Caco-2 (cell line): Measurements from ENCODE around the gene MAVS. TPM values are rescaled to one million over a fixed set of nuclear protein-coding genes. Genes with fewer than 3 reads are reported as not detected.

Source experiments
- BruUV-seq: library from RNA; stranded (reverse); fragments of 400-500 nt; replicated peaks from 2 replicates; lab custom pipeline; 2021; lab: Mats Ljungman, UMichigan
- CTCF ChIA-PET: fragments of 300-600 bp; sonication (Branson Sonifier 250); formaldehyde crosslinking; loops from one replicate; lab custom pipeline; 2022; ENCODE audit warnings: antibody characterized with exemption; lab: Charles Lee
- POLR2A ChIA-PET: fragments of 300-600 bp; sonication (Branson Sonifier 250); formaldehyde crosslinking; loops from one replicate; lab custom pipeline; 2022; ENCODE audit warnings: antibody characterized with exemption; lab: Charles Lee
- DNase-seq, 2 experiments: peaks; one replicate each; pipeline versions ENCODE4 v3.0.0 to v3.0.0-alpha.2; 2020 to 2022
- H3K27me3 ChIP-seq: replicated peaks from 2 replicates; pipeline ENCODE4 v1.6.0; 2011; ENCODE audit warnings: low read length; ENCODE audit not compliant: control insufficient read depth, insufficient read depth
- H3K36me3 ChIP-seq: 2 replicates; pipeline ENCODE4 v1.5.1; 2011; ENCODE audit warnings: low read length; ENCODE audit not compliant: control insufficient read depth, insufficient read depth
- H3K4me1 ChIP-seq: fragments of 250-450 bp; sonication (Bioruptor Pico); 2 replicates; pipeline ENCODE4 v1.5.1; 2020; ENCODE audit warnings: mild to moderate bottlenecking
- H3K4me3 ChIP-seq: 2 replicates; pipeline ENCODE4 v1.5.1; 2011; ENCODE audit warnings: low read depth, mild to moderate bottlenecking, control low read depth, low read length
- H3K9me3 ChIP-seq: fragments of 250-450 bp; sonication (Bioruptor Pico); 2 replicates; pipeline ENCODE4 v1.5.1; 2020; ENCODE audit warnings: mild to moderate bottlenecking, moderate library complexity
- H3K27ac Mint-ChIP-seq: one replicate; pipeline ENCODE4 v1.8.0; 2022; ENCODE audit warnings: mixed read lengths; ENCODE audit not compliant: unreplicated experiment
- H3K27me3 Mint-ChIP-seq: one replicate; pipeline ENCODE4 v1.8.0; 2022; ENCODE audit warnings: mixed read lengths; ENCODE audit not compliant: insufficient read depth, unreplicated experiment
- H3K36me3 Mint-ChIP-seq: one replicate; pipeline ENCODE4 v1.8.0; 2022; ENCODE audit warnings: mild to moderate bottlenecking, mixed read lengths; ENCODE audit not compliant: insufficient read depth, unreplicated experiment
- H3K4me1 Mint-ChIP-seq: one replicate; pipeline ENCODE4 v1.8.0; 2022; ENCODE audit warnings: low read depth, mixed read lengths; ENCODE audit not compliant: unreplicated experiment
- H3K4me3 Mint-ChIP-seq: one replicate; pipeline ENCODE4 v1.8.0; 2022; ENCODE audit warnings: mild to moderate bottlenecking, moderate library complexity, mixed read lengths; ENCODE audit not compliant: unreplicated experiment
- H3K9me3 Mint-ChIP-seq: one replicate; pipeline ENCODE4 v1.8.0; 2022; ENCODE audit warnings: mixed read lengths; ENCODE audit not compliant: unreplicated experiment
- intact Hi-C: fragments of 100-400 bp; cut with micrococcal nuclease; formaldehyde crosslinking; loops from one replicate; pipeline ENCODE4 v1.10.0; 2022; ENCODE audit not compliant: unreplicated experiment
- total RNA-seq: library from RNA; stranded (reverse); gene quantifications from 2 replicates; pipeline ENCODE4 v1.2.3, GENCODE V29; 2022
- TF ChIP-seq, protein P1 (sequence below), 2 experiments: fragments of 200-600 bp in 1 of 2; IDR thresholded peaks; 1 replicate in 1 of 2; 2 replicates in 1 of 2; pipeline versions ENCODE4 v1.5.1 to v1.8.0; 2011 to 2022; ENCODE audit warnings: antibody characterized with exemption in 1 of 2, control low read depth in 1 of 2, inconsistent platforms in 1 of 2, low read depth in 1 of 2, low read length in 1 of 2, mild to moderate bottlenecking in 1 of 2, moderate library complexity in 1 of 2; ENCODE audit not compliant: insufficient read depth in 1 of 2, severe bottlenecking in 1 of 2, unreplicated experiment in 1 of 2

Gene MAVS
- total RNA-seq, 1 experiment from 2014 or later, result 56.4 TPM

DNA sequence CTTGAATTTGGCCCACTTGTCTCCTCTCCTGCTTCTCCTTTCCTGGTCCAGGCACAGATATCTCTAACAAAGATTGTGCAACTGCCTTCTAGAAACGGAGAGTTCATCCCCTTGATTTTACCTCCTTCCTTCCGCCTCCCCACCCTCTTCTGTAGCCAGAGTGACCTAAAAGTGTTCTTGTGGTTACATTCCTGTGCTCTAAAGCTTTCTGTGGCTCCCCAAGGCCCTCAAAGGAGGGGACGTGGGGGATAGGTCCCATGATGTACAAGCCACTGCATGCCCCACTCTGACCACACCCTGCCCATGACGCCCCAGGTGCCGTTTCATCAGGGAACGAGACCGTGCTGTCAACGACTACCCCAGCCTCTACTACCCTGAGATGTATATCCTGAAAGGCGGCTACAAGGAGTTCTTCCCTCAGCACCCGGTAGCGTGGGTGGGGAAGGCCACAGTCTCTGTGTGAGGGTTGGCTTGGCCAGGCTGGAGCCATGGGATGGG, 42.3 kb upstream of the MAVS start:
- H3K9me3 ChIP-seq, result no peaks in the 10 kb centered on the region
- DNase-seq, result no peak
- Mint-ChIP-seq H3K4me1 (peaks cover 19% of the 10 kb centered on the region), H3K4me3 (no peak overlapping the region), H3K27me3 (no peaks in the 10 kb centered on the region), H3K27ac (no peak overlapping the region), H3K9me3 (no peaks in the 10 kb centered on the region), H3K36me3 (peaks cover 59% of the 10 kb centered on the region)
- intact Hi-C loops, result no loop called here
- H3K36me3 ChIP-seq, result peaks cover 4% of the 10 kb centered on the region; the same call in 1 of the 2 replicates
- BruUV-seq, result no TSS peak
- H3K27me3 ChIP-seq, result no peaks in the 10 kb centered on the region
- H3K4me1 ChIP-seq, result peaks cover 38% of the 10 kb centered on the region
- no peak overlapping the region for H3K4me3 ChIP-seq
- TF ChIP-seq, protein P1, sequence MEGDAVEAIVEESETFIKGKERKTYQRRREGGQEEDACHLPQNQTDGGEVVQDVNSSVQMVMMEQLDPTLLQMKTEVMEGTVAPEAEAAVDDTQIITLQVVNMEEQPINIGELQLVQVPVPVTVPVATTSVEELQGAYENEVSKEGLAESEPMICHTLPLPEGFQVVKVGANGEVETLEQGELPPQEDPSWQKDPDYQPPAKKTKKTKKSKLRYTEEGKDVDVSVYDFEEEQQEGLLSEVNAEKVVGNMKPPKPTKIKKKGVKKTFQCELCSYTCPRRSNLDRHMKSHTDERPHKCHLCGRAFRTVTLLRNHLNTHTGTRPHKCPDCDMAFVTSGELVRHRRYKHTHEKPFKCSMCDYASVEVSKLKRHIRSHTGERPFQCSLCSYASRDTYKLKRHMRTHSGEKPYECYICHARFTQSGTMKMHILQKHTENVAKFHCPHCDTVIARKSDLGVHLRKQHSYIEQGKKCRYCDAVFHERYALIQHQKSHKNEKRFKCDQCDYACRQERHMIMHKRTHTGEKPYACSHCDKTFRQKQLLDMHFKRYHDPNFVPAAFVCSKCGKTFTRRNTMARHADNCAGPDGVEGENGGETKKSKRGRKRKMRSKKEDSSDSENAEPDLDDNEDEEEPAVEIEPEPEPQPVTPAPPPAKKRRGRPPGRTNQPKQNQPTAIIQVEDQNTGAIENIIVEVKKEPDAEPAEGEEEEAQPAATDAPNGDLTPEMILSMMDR (IDR thresholded peaks at IDR 0.05; ENCODE audit: insufficient read depth in 1 of 2, low read depth in 1 of 2, low read length in 1 of 2, severe bottlenecking in 1 of 2, unreplicated experiment in 1 of 2), result no peak
- CTCF ChIA-PET, result no interaction called here
- POLR2A ChIA-PET, result no interaction called here

DNA sequence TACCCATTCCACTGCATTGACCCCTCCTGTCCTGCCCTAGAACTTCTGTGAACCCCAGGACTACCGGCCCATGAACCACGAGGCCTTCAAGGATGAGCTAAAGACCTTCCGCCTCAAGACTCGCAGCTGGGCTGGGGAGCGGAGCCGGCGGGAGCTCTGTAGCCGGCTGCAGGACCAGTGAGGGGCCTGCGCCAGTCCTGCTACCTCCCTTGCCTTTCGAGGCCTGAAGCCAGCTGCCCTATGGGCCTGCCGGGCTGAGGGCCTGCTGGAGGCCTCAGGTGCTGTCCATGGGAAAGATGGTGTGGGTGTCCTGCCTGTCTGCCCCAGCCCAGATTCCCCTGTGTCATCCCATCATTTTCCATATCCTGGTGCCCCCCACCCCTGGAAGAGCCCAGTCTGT, 41.9 kb upstream of the MAVS start:
- no peak overlapping the region for H3K27ac Mint-ChIP-seq

DNA sequence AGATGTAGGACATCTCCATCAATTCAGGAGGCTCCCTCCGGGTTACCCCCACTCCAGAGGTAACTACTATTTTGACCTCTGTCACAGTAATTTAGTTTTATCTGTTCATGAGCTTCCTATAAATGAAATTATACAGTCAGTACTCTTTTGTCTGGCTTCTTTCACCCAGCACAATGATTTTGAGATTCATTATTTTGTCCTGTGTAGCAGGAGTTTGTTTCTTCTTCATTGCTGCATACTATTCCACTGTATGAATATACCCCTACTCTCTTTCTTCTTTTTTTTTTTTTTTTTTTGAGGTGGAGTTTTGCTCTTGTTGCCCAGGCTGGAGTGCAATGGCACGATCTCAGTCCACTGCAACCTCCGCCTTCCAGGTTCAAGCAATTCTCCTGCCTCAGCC, 38.1 kb upstream of the MAVS start:
- Mint-ChIP-seq H3K27me3 (no peaks in the 10 kb centered on the region), H3K9me3 (no peaks in the 10 kb centered on the region), H3K27ac (no peak overlapping the region), H3K4me3 (no peak overlapping the region), H3K4me1 (peaks cover 6% of the 10 kb centered on the region), H3K36me3 (peaks cover 44% of the 10 kb centered on the region)
- BruUV-seq, result no TSS peak
- Histone ChIP-seq H3K4me3 (no peak overlapping the region), H3K27me3 (no peaks in the 10 kb centered on the region), H3K9me3 (no peaks in the 10 kb centered on the region), H3K4me1 (peaks cover 32% of the 10 kb centered on the region), H3K36me3 (no peaks in the 10 kb centered on the region; the same call in 1 of the 2 replicates)
- intact Hi-C loops, result no loop called here
- no peak for DNase-seq
- TF ChIP-seq, protein P1 (IDR thresholded peaks at IDR 0.05; ENCODE audit: insufficient read depth in 1 of 2, low read depth in 1 of 2, low read length in 1 of 2, severe bottlenecking in 1 of 2, unreplicated experiment in 1 of 2), result no peak
- POLR2A ChIA-PET, result interaction anchor here (0.9 kb wide), 1 partner anchor 9 kb away, joined by 4 read pairs; no protein-coding TSS in a partner anchor
- CTCF ChIA-PET, result interaction anchor here (0.6 to 0.8 kb wide), 2 partner anchors 14 to 17 kb away, joined by 3 to 4 read pairs; no protein-coding TSS in a partner anchor

More for the DNA sequence above, 41.9 kb upstream of the MAVS start:
- H3K9me3 ChIP-seq, result no peaks in the 10 kb centered on the region
- no peaks in the 10 kb centered on the region for H3K27me3 ChIP-seq
- TF ChIP-seq, protein P1 (IDR thresholded peaks at IDR 0.05; ENCODE audit: insufficient read depth in 1 of 2, low read depth in 1 of 2, low read length in 1 of 2, severe bottlenecking in 1 of 2, unreplicated experiment in 1 of 2), result no peak
- no peak for DNase-seq
- intact Hi-C loops, result no loop called here
- Mint-ChIP-seq H3K4me1 (peaks cover 16% of the 10 kb centered on the region), H3K9me3 (no peaks in the 10 kb centered on the region), H3K36me3 (peaks cover 59% of the 10 kb centered on the region), H3K27me3 (no peaks in the 10 kb centered on the region), H3K4me3 (no peak overlapping the region)
- CTCF ChIA-PET, result no interaction called here
- no TSS peak for BruUV-seq
- H3K4me3 ChIP-seq, result no peak overlapping the region
- POLR2A ChIA-PET, result no interaction called here
- peaks cover 4% of the 10 kb centered on the region; the same call in 1 of the 2 replicates for H3K36me3 ChIP-seq
- H3K4me1 ChIP-seq, result peaks cover 33% of the 10 kb centered on the region
